K562 (cell line): ENCODE measurements around the gene GMPR2. TPM values are rescaled to one million over a fixed set of nuclear protein-coding genes. Genes with fewer than 3 reads are reported as not detected.

ENCODE experiments used
- ARID1B ChIP-seq: fragments of 450-650 bp; IDR thresholded peaks from 2 replicates; pipeline ENCODE4 v1.6.1; 2016; ENCODE audit warnings: antibody characterized with exemption, mild to moderate bottlenecking, inconsistent platforms
- BACH1 ChIP-seq: fragments of 200-800 bp; sonication (Bioruptor generic); IDR thresholded peaks from 2 replicates; pipeline ENCODE4 v1.6.1; 2016; ENCODE audit warnings: missing genetic modification characterization, missing compliant biosample characterization
- DACH1 ChIP-seq: fragments of 450-650 bp; IDR thresholded peaks from 2 replicates; pipeline ENCODE4 v1.6.1; 2018; ENCODE audit not compliant: partially characterized antibody
- GATA2 ChIP-seq: sonication (generic); formaldehyde crosslinking; IDR thresholded peaks from 2 replicates; pipeline ENCODE4 v1.4.0; 2020; ENCODE audit warnings: mild to moderate bottlenecking, missing genetic modification reagents
- HEY1 ChIP-seq: fragments of 250-450 bp; sonication (Bioruptor Pico); IDR thresholded peaks from 2 replicates; pipeline ENCODE4 v1.5.0; 2020; ENCODE audit warnings: mild to moderate bottlenecking, moderate library complexity, borderline replicate concordance
- KAT8 ChIP-seq: fragments of 450-650 bp; IDR thresholded peaks from 2 replicates; pipeline ENCODE4 v1.6.1; 2016; ENCODE audit warnings: low read depth, mild to moderate bottlenecking
- LARP7 ChIP-seq: fragments of 450-650 bp; IDR thresholded peaks from 2 replicates; pipeline ENCODE4 v1.6.1; 2016
- MAZ ChIP-seq, 2 experiments: fragments of 450-650 bp in 1 of 2; sonication (generic) in 1 of 2; formaldehyde crosslinking; IDR thresholded peaks in 1 of 2; conservative IDR thresholded peaks in 1 of 2; 2 replicates each; pipeline versions ENCODE4 v1.4.0 to v1.5.0; 2020; ENCODE audit warnings: mild to moderate bottlenecking in 1 of 2, missing genetic modification reagents in 1 of 2
- MEIS2 ChIP-seq: fragments of 450-650 bp; IDR thresholded peaks from 2 replicates; pipeline ENCODE4 v1.6.1; 2014; ENCODE audit warnings: mild to moderate bottlenecking; ENCODE audit not compliant: partially characterized antibody
- MTA1 ChIP-seq: fragments of 450-650 bp; IDR thresholded peaks from 2 replicates; pipeline ENCODE4 v1.6.1; 2017; ENCODE audit warnings: borderline replicate concordance
- MTA2 ChIP-seq: fragments of 450-650 bp; IDR thresholded peaks from 2 replicates; pipeline ENCODE4 v1.6.1; 2016; ENCODE audit warnings: low read depth
- NCOA2 ChIP-seq, 2 experiments: fragments of 450-650 bp; IDR thresholded peaks; 2 replicates each; pipeline ENCODE4 v1.6.1; 2018; ENCODE audit warnings: mild to moderate bottlenecking in 2 of 2, moderate library complexity in 1 of 2; ENCODE audit not compliant: partially characterized antibody in 2 of 2
- POU5F1 ChIP-seq: fragments of 150-350 bp; IDR thresholded peaks from 2 replicates; pipeline ENCODE4 v1.6.1; 2014; ENCODE audit warnings: borderline replicate concordance, low read length, low read depth, mild to moderate bottlenecking; ENCODE audit not compliant: partially characterized antibody
- PPARD ChIP-seq: fragments of 250-450 bp; sonication (Bioruptor Pico); IDR thresholded peaks from 2 replicates; pipeline ENCODE4 v1.8.0; 2022; ENCODE audit warnings: inconsistent platforms, mild to moderate bottlenecking, moderate library complexity
- SAP30 ChIP-seq: fragments of 200-600 bp; sonication (generic); IDR thresholded peaks from 2 replicates; pipeline ENCODE4 v1.6.1; 2012; ENCODE audit warnings: borderline replicate concordance, low read depth, mild to moderate bottlenecking, moderate library complexity, low read length, control low read depth, inconsistent platforms; ENCODE audit not compliant: insufficient read depth, poor library complexity, severe bottlenecking
- SPI1 ChIP-seq: IDR thresholded peaks from 2 replicates; pipeline ENCODE4 v1.6.1; 2011; ENCODE audit warnings: low read depth, low read length, control low read depth, borderline replicate concordance
- THAP7 ChIP-seq: fragments of 250-450 bp; sonication (Bioruptor Pico); IDR thresholded peaks from 2 replicates; pipeline ENCODE4 v1.5.0; 2021
- USF2 ChIP-seq: sonication (generic); formaldehyde crosslinking; IDR thresholded peaks from 2 replicates; pipeline ENCODE4 v1.5.0; 2020; ENCODE audit warnings: missing genetic modification reagents
- ZFPM2 ChIP-seq: fragments of 250-450 bp; sonication (Bioruptor Pico); IDR thresholded peaks from 2 replicates; pipeline ENCODE4 v1.5.1; 2022; ENCODE audit warnings: mild to moderate bottlenecking
- ZNF175 ChIP-seq: fragments of 200-800 bp; sonication (Bioruptor generic); IDR thresholded peaks from 2 replicates; pipeline ENCODE4 v1.6.1; 2016; ENCODE audit warnings: low read depth, mild to moderate bottlenecking, missing genetic modification characterization, missing compliant biosample characterization
- ZNF224 ChIP-seq: sonication (generic); formaldehyde crosslinking; IDR thresholded peaks from 2 replicates; pipeline ENCODE4 v1.8.0; 2022; ENCODE audit warnings: mild to moderate bottlenecking, missing genetic modification reagents
- ZNF280B ChIP-seq: fragments of 250-450 bp; sonication (Bioruptor Pico); IDR thresholded peaks from 2 replicates; pipeline ENCODE4 v1.5.1; 2021; ENCODE audit warnings: mild to moderate bottlenecking
- ZNF512 ChIP-seq: IDR thresholded peaks from 2 replicates; pipeline ENCODE4 v1.6.1; 2016; ENCODE audit warnings: missing genetic modification characterization, missing compliant biosample characterization
- ZSCAN29 ChIP-seq: fragments of 450-650 bp; IDR thresholded peaks from 2 replicates; pipeline ENCODE4 v1.6.1; 2017
- polyA plus RNA-seq, 8 experiments: library from polyadenylated mRNA; depleted of rRNA in 4 of 8; stranded (reverse) in 5 of 8; unstranded in 3 of 8; fragments of >200 nt; fragmentation: Nextera tagmentation in 2 of 8; fragmentation: Illumina TruSeq in 1 of 8; extraction: Ambion mirVana in 2 of 8; extraction: Trizol in 1 of 8; gene quantifications; 2 replicates each; pipeline versions ENCODE4 v1.2.1 to v1.2.3, GENCODE V29; 2011 to 2014; ENCODE audit warnings: inconsistent platforms in 1 of 8, missing spikeins in 1 of 8
- total RNA-seq, 7 experiments: library from RNA; depleted of rRNA in 6 of 7; stranded (reverse); fragments of >200 nt in 6 of 7; fragmentation: Illumina TruSeq in 2 of 7; extraction: Trizol in 2 of 7; gene quantifications; 2 replicates each; pipeline versions ENCODE4 v1.2.1 to v1.2.3, GENCODE V29; 2011 to 2021; ENCODE audit warnings: low replicate concordance in 1 of 7

Gene GMPR2
- total and polyA plus RNA-seq, 9 of the 15 experiments (the other 6 are each of a cell fraction or from before 2014, with no cell fraction given), result 26.4 to 67.4 (median 36.3) TPM

DNA sequence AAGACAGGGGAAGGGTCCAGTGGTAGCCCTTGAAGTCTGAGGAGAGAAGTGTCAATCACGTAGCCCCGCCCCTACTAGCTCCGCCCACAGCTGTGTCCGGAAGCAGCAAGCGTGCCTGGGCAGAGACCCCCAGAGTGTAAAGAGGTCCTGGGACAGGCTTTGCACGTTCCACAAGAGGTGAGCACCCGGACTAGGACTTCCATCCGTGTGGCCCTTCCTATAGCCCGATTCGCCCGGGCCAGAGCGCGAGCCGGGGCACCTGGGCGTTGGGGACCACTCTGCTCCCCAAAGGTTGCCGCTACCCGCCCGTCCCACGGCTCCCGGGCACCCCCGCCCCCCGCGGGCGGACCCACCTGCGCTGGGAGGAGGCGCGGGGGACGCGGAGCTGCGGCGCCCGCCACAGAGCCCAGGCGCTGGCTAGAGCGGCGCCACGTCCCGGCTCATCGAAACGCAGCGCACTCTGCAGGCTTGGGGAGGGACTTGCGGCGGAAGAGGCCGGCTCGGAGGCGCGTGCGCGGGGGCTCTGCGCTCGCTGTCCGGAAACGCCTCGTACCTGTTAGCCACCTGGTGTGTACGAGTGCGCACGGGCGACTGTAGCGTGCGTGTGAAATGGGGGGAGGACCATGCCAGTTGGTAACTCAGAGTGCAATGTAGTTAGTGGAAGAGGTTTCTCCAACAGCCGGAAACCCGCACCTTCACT is 38.6 kb downstream of the GMPR2 start, which contains the start of gene RABGGTA (continued):
- TF ChIP-seq MAZ (CRISPR knock-in tag; conservative IDR thresholded peaks at IDR 0.05 in 1 of 2, IDR thresholded peaks at IDR 0.05 in 1 of 2), result peak; percentile 87 to 88
- no peak for TF ChIP-seq ZNF175 (CRISPR knock-in tag)
- TF ChIP-seq MTA1, result no peak
- no peak; the same call in 1 of the 2 replicates for TF ChIP-seq ARID1B
- no peak for TF ChIP-seq MTA2
- no peak for TF ChIP-seq NCOA2 (IDR thresholded peaks at IDR 0.05; ENCODE audit: partially characterized antibody in 2 of 2)
- TF ChIP-seq SAP30, result no peak
- TF ChIP-seq ZFPM2 (CRISPR knock-in tag), result no peak
- TF ChIP-seq ZSCAN29, result no peak
- TF ChIP-seq POU5F1, result no peak
- no peak for TF ChIP-seq USF2 (CRISPR knock-in tag)
- no peak for TF ChIP-seq KAT8
- no peak for TF ChIP-seq HEY1 (CRISPR knock-in tag)
- TF ChIP-seq BACH1, result no peak
- no peak for TF ChIP-seq ZNF512
- TF ChIP-seq THAP7 (CRISPR knock-in tag), result no peak
- no peak for TF ChIP-seq ZNF224 (CRISPR knock-in tag)
- no peak for TF ChIP-seq ZNF280B
- TF ChIP-seq MEIS2, result peak; percentile 72
- no peak for TF ChIP-seq SPI1
- no peak for TF ChIP-seq PPARD
- no peak for TF ChIP-seq LARP7
- TF ChIP-seq GATA2 (CRISPR knock-in tag), result no peak
- no peak for TF ChIP-seq DACH1
